Heart right ventricle (tissue), 16 donors: ENCODE data around the gene KIAA0753. TPM values are rescaled to one million over a fixed set of nuclear protein-coding genes. Genes with fewer than 3 reads are reported as not detected.
A peak's percentile ranks its signal among the peaks of the same experiment; 100 is the strongest.

Source experiments
- ATAC-seq, 8 donors: fragments of 200-7000 bp; cut with Tn5 transposase; one replicate each; pipeline ENCODE4 v1.9.1; 2020; ENCODE audit warnings: mild to moderate bottlenecking in 8 of 8, moderate library complexity in 8 of 8, moderate number of reproducible peaks in 1 of 8
- DNase-seq, 2 donors: peaks; one replicate each; pipeline ENCODE4 v3.0.0-alpha.2; 2020
- H3K27ac ChIP-seq, 10 donors: fragments of 200-600 bp; sonication (generic) in 2 of 10; one replicate each; pipeline versions ENCODE4 v1.5.0 to v1.8.0; 2020 to 2022; ENCODE audit warnings: mild to moderate bottlenecking in 3 of 10
- H3K27me3 ChIP-seq, 7 donors: fragments of 200-600 bp; one replicate each; pipeline ENCODE4 v1.8.0; 2021 to 2022; ENCODE audit warnings: mild to moderate bottlenecking in 2 of 7
- H3K36me3 ChIP-seq, 9 donors: fragments of 200-600 bp; sonication (generic) in 1 of 9; one replicate each; pipeline versions ENCODE4 v1.5.0 to v1.8.0; 2020 to 2022; ENCODE audit warnings: mild to moderate bottlenecking in 2 of 9
- H3K4me1 ChIP-seq, 9 donors: fragments of 200-600 bp; sonication (generic) in 1 of 9; one replicate each; pipeline versions ENCODE4 v1.5.0 to v1.8.0; 2020 to 2022; ENCODE audit warnings: mild to moderate bottlenecking in 4 of 9
- H3K4me3 ChIP-seq, 10 donors: fragments of 200-600 bp; sonication (generic) in 2 of 10; one replicate each; pipeline versions ENCODE4 v1.5.0 to v1.8.0; 2020 to 2022; ENCODE audit warnings: mild to moderate bottlenecking in 7 of 10, moderate library complexity in 2 of 10
- H3K9me3 ChIP-seq, 11 donors: fragments of 200-600 bp in 10 of 11; sonication (generic) in 2 of 11; one replicate each; pipeline versions ENCODE4 v1.5.0 to v1.8.0; 2013 to 2022; ENCODE audit warnings: mild to moderate bottlenecking in 2 of 11, control low read depth in 1 of 11, moderate library complexity in 1 of 11
- WGBS, 2 donors: extraction: QIAGEN DNeasy Blood & Tissue Kit; methylation state at CpG; one replicate each; pipeline ENCODE4 v1.1.7; 2013; ENCODE audit warnings: inconsistent platforms in 1 of 2; 5-methylcytosine and 5-hydroxymethylcytosine counted together
- intact Hi-C, 10 donors: fragments of 100-400 bp; cut with DNase I; formaldehyde crosslinking; loops; one replicate each; pipeline versions ENCODE4 v1.11.1 to v1.14.2; 2022
- polyA plus RNA-seq, 2 donors: library from polyadenylated mRNA; stranded (reverse); fragments of 200-250 nt; gene quantifications; one replicate each; pipeline ENCODE4 v1.2.3, GENCODE V29; 2013
- total RNA-seq, 10 donors: library from RNA; stranded (reverse); fragmentation: NEBNext Ultra II Directional in 3 of 10; extraction: Animal tissue kit (Norgen Biotek cat#: 25700) in 3 of 10; gene quantifications; one replicate each; pipeline versions ENCODE4 v1.2.1 to v1.2.4, GENCODE V29; 2021 to 2023
- TF ChIP-seq, protein P1 (sequence below), 9 donors: fragments of 200-600 bp; sonication (generic) in 2 of 9; IDR thresholded peaks; one replicate each; pipeline versions ENCODE4 v1.5.0 to v1.8.0; 2021 to 2022; ENCODE audit warnings: antibody characterized with exemption in 9 of 9, mild to moderate bottlenecking in 5 of 9, moderate library complexity in 1 of 9
- donor health status: Arrhythmogenic right ventricular cardiomyopathy.
- donor health status: ischemic (EF 13 %, LVEDD 7.1; RV severe dilation, severe dysfunction).
- donor health status: healthy with polysubstance abuse.
- donor health status: DM: no; HTN: yes; CAD: no.
- donor health status: DM: no; HTN: no; CAD: no.
- donor health status: ischemic (EF 25% LVEDD 6.9; RV normal size, moderate dysfunction).
- donor health status: ischemic (EF 25% LVEDD 5.7; RV mildly dilated, moderate dysfunction).
- donor health status: healthy.
- donor health status: DM: yes; HTN: yes; CAD: no.
- donor health status: Ischemic cardiomyopathy.
- donor health status: ischemic (EF 35%, LVEDD 5.7; RV mildly dilated, moderate dysfunction).
- donor health status: nonischemic (EF 11% LVEDD 7.7; RV severe dilation, severe dysfunction).
- donor health status: DM: yes; HTN: yes; CAD: no.
- donor health status: PGD.
- donor health status: ischemic (EF 29% LVEDD 5.4; RV normal size, mild dysfunction).
- donor health status: nonischemic (EF 23%, LVEDD 6.1; RV moderate dilation, normal function).

Gene KIAA0753
- total and polyA plus RNA-seq, 12 donors, result 2.4 to 9.9 (median 5.5) TPM

GRCh38 chr17:6558276-6558675 lies 82.2 kb downstream of the KIAA0753 start:
- intact Hi-C loops, result loop anchor here in 2 of 10 donors (5.0 to 10.0 kb wide), 2 partner anchors 63 to 86 kb away; no protein-coding TSS in a partner anchor
- Histone ChIP-seq H3K4me1 (peaks cover 7 to 23% (median 13%) of the 10 kb centered on the region in 9 donors), H3K27ac (no peak overlapping the region), H3K4me3 (no peak overlapping the region), H3K27me3 (peaks cover 12 to 45% (median 29%) of the 10 kb centered on the region in 7 donors), H3K36me3 (no peaks in the 10 kb centered on the region), H3K9me3 (no peaks in the 10 kb centered on the region)
- no peak for ATAC-seq
- 91 to 96% methylated on average over 6 of the region's 6 CpGs for WGBS, 2 donors
- TF ChIP-seq, protein P1, sequence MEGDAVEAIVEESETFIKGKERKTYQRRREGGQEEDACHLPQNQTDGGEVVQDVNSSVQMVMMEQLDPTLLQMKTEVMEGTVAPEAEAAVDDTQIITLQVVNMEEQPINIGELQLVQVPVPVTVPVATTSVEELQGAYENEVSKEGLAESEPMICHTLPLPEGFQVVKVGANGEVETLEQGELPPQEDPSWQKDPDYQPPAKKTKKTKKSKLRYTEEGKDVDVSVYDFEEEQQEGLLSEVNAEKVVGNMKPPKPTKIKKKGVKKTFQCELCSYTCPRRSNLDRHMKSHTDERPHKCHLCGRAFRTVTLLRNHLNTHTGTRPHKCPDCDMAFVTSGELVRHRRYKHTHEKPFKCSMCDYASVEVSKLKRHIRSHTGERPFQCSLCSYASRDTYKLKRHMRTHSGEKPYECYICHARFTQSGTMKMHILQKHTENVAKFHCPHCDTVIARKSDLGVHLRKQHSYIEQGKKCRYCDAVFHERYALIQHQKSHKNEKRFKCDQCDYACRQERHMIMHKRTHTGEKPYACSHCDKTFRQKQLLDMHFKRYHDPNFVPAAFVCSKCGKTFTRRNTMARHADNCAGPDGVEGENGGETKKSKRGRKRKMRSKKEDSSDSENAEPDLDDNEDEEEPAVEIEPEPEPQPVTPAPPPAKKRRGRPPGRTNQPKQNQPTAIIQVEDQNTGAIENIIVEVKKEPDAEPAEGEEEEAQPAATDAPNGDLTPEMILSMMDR (IDR thresholded peaks at IDR 0.05), result no peak
- DNase-seq, result no peak

DNA sequence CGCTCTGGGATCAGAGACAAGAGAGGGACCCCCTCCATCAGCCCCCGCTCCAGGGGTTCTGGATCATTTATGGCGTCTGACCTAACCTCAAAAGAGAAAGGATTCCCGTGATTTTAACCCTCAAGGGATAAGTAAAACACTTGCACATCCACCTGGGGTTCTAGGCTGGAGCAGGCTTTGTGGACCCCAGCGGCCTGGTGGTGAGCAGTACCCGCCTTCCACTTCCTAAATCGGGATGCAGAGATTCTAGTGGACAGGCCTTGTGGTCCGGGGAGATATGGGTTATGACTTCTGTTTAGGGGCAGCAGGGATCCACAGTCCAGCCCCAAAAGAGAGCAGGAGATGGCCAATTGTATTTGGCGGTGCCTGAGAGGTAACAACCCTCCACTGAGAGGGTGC lies 83.5 kb downstream of the KIAA0753 start:
- H3K36me3 ChIP-seq, result no peaks in the 10 kb centered on the region
- H3K4me3 ChIP-seq, result peak overlapping the region in 6 of 10 donors; percentile 10 to 41 (median 34)
- peaks cover 7 to 28% (median 13%) of the 10 kb centered on the region in 9 donors for H3K4me1 ChIP-seq
- no peak overlapping the region for H3K27ac ChIP-seq
- WGBS, 2 donors, result 68% methylated on average over 9 of the region's 9 CpGs
- ATAC-seq (no peak), DNase-seq (no peak)
- intact Hi-C loops, result loop anchor here in 2 of 10 donors (5.0 to 10.0 kb wide), 2 partner anchors 62 to 85 kb away; no protein-coding TSS in a partner anchor
- H3K9me3 ChIP-seq, result no peaks in the 10 kb centered on the region
- TF ChIP-seq, protein P1 (IDR thresholded peaks at IDR 0.05), result no peak
- peaks cover 12 to 47% (median 33%) of the 10 kb centered on the region in 7 donors for H3K27me3 ChIP-seq

GRCh38 chr17:6556121-6557039 lies 84.1 kb downstream of the KIAA0753 start, which contains the start of gene PITPNM3:
TSS of gene PITPNM3 (minus strand) at chr17:6556555. CDS start at chr17:6556406, 149 bp downstream.
- TF ChIP-seq, protein P1 (IDR thresholded peaks at IDR 0.05), result no peak
- H3K27ac ChIP-seq, result no peak within 1 kb of the TSS
- H3K4me3 ChIP-seq, result peak within 1 kb of the TSS in 9 of 10 donors; percentile 39 to 61 (median 53)
- no peaks in the 10 kb centered on the region for H3K9me3 ChIP-seq
- ATAC-seq (peak in 1 of 8 donors; percentile 40), DNase-seq (no peak)
- 2 to 4% methylated on average over 59 to 116 of the region's 122 CpGs for WGBS, 2 donors
- peaks cover 7 to 32% (median 13%) of the 10 kb centered on the region in 9 donors for H3K4me1 ChIP-seq
- no peaks in the 10 kb centered on the region for H3K36me3 ChIP-seq
- intact Hi-C loops, result loop anchor here in 2 of 10 donors (5.0 to 10.0 kb wide), 2 partner anchors 62 to 84 kb away; no protein-coding TSS in a partner anchor
- H3K27me3 ChIP-seq, result peaks cover 12 to 47% (median 33%) of the 10 kb centered on the region in 7 donors
